ENCODE results near the gene P3H1.

Gene P3H1

DNA sequence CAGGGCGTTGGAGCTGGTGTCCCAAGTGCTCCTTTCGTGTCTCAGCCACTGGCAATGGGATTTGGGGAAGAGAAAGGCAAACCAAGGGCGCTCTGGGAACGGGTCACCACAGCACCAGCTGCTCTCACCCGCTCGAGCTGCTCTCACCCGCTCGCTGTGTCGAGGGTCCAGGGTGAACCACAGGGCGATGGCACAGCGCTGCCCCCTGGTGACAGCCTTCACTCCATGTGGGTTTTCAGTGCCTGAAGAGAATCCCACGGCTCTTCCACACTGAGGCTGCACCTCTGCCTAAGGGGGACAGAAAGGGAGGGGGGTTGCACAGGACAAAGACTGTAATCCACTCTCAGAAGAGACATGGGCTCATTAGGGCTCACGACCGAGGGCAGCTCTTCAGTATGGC is 19.7 kb downstream of the P3H1 start:
- in situ Hi-C loops (cut with MboI; ENCODE audit: low sequenced_read_pairs) = loop anchor here (10.0 kb wide), 1 partner anchor 232 kb away; no protein-coding TSS in a partner anchor

DNA sequence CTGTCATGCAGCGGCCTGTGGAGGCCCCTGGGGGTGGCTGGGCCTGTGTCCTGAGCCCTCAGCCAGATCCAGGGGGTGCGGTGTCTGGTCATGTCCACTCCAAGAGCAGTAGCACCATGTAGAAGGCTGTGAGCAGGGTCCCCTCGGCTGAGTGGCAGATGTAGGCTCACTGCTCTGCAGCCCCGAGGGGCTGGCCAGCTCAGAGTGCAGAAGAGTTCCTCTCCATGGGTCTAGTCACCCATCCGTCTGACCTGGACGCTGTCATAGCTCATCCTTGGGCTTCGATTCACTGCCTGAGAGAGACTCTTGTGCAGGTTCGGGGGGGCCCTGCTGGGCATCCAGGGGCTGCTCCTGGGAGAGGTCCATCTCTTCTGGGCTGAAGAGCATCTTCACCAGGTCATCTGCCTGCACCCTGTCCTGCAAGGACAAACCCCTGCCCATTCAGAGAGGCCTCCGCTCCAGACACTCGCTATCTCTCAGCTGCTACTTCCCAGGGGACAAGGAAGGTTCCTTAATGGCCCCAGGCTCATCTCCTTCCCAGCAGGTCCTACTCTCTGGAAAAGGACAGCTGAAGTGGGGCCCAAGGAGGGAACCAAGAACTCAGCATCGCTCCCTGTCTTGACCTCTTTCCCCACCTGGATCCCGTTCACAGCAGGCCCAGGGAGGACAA is 20.3 kb downstream of the P3H1 start:
- in situ Hi-C loops (cut with MboI; ENCODE audit: low sequenced_read_pairs) = loop anchor here (10.0 kb wide), 1 partner anchor 232 kb away; no protein-coding TSS in a partner anchor

DNA sequence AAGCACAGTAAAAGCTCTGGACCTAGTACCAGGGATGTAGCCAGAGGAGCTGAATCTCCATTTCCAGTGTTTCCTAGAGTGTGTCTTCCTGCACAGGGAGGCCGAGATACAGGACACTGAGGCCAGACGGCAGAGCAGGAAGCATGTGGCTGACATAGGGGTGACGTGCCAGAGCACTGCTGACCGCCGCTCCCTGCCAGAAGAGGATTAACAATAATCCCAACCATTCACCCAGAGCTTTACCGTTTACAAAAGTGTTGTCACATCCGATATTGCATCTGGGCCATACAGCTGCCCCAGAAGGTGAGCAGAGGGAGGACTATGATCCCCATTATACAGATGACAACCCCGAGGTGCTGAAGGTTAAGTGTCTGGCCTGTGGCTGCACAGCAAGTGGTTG is 21.0 kb downstream of the P3H1 start:
- in situ Hi-C loops (cut with MboI; ENCODE audit: low sequenced_read_pairs) = loop anchor here (10.0 kb wide), 1 partner anchor 231 kb away; no protein-coding TSS in a partner anchor

DNA sequence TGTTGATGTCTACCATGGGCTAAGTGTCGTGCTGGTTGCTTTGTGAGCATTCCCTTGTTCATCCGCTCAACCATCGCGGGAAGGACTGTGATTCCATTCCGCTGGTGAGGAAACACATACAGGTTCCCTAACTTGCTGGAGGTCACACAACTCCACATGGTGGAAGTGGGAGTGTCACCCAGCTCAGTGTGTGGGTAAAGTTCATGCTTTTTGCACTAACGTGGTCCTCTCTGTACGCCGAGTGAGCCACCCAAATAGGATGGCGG is 22.7 kb downstream of the P3H1 start:
- in situ Hi-C loops (cut with MboI; ENCODE audit: low sequenced_read_pairs) = loop anchor here (10.0 kb wide), 1 partner anchor 229 kb away; no protein-coding TSS in a partner anchor

DNA sequence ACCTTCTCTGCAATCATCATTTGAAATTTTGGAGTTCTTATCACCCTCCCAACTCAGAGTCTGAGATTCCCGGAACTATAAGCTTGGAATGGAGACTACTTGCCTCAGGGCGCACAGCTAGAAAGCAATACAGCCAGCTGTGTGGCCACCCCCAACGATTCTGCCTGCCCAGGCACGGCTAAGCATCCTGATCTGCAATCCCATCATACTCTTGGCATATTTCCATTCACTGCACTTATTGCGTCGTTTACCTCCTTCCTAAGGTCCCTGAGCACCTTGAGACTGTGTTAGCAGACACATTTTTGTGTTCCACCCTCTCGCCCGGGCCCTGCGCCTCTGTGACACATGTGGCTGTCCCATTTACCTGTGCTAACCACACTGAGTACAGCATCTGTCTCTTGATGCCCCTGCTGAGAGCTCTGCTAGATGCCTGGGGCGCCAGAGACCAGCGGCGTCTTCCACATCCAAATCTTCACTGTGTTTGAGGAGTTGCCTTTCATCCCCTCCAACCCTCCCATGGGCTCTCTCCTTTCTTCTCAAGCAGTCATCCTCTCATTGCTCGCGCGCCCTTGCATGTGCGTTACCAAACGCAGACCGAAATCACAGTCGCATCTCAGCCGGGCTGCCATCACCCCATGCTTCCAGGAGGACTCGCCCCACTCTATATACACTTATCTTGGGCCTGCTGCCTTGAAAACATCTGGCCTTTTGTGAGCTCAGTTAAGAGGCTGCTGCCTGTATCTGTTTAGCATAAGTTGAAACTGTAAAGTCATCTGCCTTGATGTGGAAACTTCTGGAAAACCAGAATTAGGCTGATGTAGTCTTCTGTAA is 23.3 kb downstream of the P3H1 start:
- in situ Hi-C loops (cut with MboI; ENCODE audit: low sequenced_read_pairs) = loop anchor here (10.0 kb wide), 1 partner anchor 229 kb away; no protein-coding TSS in a partner anchor

DNA sequence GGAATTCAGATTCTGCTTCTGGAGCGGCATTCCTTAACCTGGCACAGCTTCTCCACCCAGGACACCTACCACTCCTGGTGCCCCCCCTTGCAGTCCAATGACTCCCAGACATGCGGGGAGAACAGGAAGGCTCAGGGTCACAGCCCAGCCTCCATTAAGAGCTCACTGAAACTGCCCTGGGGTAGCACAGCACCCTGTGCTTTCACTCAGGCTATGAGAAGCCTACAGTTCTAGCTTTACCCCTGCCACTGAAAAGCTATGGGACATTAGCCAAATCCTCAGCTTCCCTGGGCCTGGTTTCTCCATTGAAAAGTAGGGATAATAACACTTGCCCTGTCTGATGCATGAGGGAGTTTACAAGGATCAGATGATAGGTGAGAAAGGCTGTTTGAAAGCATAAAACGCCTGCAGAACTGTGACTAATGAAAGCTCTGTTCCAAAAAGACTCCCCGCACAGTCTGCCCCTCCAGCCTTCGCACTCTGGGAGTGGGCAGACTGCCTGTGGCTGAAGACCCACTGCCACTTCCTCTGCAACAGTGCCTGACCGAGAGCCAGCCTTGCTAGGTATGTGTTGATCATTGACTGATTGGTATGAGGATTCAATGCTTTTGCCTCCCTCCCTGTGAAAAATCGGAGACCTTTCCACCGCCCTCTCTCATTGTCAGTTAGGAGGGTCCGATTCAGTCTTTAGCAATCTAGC is 24.1 kb downstream of the P3H1 start:
- in situ Hi-C loops (cut with MboI; ENCODE audit: low sequenced_read_pairs) = loop anchor here (10.0 kb wide), 1 partner anchor 228 kb away; no protein-coding TSS in a partner anchor

DNA sequence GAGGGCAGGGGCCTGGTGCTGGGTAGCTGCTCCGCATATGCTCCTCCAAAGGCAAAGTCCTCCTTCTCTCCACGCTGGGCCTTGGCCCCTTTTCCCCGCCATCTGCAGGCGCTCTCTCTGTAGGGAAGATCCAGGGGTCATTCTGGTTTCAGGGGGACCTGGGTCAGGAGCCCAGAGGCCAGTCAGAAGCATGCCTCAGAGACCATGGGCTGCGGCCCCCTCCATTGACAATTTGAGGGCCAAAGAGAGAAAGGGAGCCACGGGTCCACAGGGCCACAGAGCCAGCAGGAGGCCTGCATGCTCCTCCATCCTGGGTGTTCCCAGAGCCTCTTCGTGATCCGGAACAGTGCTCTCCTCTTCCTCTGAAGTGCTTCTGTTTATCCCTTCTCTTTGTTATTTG is 24.7 kb downstream of the P3H1 start:
- in situ Hi-C loops (cut with MboI; ENCODE audit: low sequenced_read_pairs) = loop anchor here (10.0 kb wide), 1 partner anchor 227 kb away; no protein-coding TSS in a partner anchor

DNA sequence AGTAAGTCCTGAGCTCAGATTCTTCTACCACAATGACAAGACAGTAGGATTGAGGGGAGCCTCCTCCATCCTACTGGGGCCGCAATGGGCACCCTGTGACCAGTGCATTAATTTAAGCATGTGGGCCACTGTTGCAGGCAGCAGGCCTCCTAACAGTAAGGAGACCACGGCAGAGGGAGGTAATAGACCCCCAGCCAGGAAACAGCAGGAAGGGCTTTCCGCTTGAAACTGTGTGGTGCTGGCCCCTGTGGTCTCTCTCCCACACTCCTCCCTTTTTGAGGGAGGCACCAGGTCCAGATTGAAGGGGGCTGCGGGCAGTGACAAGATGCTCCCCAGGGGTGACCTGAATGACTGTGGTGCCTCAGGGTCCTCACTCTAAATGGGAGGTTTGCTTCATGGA is 25.1 kb downstream of the P3H1 start:
- in situ Hi-C loops (cut with MboI; ENCODE audit: low sequenced_read_pairs) = loop anchor here (10.0 kb wide), 1 partner anchor 227 kb away; no protein-coding TSS in a partner anchor

DNA sequence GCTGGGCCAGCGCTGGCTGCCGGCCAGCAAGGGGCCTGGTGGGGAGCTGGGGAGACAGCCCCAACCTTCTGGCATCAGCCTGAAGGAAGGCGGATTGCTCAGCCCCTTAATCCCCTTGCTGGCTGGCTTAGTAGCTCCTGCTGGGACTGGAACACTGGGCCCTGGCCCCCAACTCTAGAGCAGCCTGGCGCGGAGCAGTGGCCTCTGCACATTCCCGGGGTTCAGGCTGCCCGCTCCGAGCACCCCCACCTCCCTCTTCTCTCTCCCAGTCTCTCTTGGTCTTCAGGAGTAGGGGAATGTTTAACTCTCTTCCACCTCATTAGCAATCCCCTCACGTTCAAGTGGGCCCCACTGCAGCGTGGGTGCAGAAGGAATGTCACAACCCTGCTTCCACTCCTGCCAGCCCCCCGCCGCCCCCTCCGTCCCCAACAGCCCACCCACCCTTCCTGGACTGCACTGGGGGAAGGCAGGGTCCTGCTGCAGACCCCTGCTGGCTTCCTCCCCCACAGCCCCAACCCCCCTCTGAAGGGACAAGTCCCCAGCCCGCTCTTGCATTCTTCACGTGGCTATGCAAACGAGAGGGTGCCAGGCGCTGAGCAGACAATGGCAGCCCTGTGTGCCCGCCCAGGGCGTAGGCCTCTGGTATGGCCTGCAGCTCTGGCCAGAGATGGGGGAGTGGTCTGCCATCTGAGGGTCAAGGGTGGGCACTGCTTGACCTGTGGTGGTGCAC is 25.8 kb downstream of the P3H1 start:
- in situ Hi-C loops (cut with MboI; ENCODE audit: low sequenced_read_pairs) = loop anchor here (10.0 kb wide), 1 partner anchor 226 kb away; no protein-coding TSS in a partner anchor

DNA sequence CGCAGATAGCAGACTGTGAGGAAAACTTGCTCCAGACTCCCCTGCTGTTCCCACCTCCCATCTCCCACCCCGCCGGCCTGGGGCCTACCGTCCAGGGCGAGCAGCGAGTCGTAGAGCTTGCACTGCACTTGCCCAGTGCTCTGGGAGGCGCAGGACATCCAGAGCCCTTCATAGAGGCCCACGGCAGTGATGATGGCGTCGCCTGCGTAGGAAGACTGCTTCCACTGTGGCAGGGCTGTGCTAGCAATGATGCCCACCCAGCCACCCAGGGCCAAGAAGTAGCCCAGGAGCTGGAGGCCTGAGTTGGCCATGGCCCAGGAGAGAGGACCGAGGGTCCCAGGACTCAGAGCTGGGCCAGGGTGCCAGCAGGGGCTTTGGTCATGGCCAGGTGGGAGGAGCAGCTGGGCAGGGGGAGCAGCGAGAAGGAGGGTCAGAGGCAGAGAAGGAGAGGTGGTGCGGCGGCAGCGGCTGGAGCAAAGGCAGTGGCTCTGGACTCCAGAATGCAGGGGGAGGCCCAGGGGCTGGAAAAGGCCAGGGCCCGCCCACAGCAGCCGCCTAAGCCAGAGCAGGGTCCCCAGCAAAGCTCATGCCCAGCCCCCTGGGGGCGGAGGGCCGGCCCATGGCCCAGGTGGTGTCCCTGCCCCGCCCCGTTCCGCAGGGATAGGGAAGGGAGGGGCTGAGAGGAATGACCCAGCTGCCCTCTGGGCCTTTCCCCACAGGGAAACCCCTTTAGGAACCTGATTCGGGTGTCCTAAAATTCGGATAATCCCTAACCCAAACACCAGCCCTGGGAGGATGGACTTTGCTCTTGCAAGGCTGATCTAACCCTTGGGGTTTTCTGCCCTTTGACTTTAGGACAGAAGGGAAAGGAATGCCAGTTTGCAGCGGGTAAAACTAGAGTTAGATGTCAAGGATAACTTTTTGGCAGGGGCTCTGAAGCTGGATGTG is 26.8 kb downstream of the P3H1 start, which contains the start of gene CLDN19:
Gene CLDN19 (minus strand): TSS at position 484 of the 948 bp plus-strand sequence. CDS start 173 bp downstream, at position 311.
- in situ Hi-C loops (cut with MboI; ENCODE audit: low sequenced_read_pairs) = loop anchor here (10.0 kb wide), 1 partner anchor 225 kb away; no protein-coding TSS in a partner anchor

DNA sequence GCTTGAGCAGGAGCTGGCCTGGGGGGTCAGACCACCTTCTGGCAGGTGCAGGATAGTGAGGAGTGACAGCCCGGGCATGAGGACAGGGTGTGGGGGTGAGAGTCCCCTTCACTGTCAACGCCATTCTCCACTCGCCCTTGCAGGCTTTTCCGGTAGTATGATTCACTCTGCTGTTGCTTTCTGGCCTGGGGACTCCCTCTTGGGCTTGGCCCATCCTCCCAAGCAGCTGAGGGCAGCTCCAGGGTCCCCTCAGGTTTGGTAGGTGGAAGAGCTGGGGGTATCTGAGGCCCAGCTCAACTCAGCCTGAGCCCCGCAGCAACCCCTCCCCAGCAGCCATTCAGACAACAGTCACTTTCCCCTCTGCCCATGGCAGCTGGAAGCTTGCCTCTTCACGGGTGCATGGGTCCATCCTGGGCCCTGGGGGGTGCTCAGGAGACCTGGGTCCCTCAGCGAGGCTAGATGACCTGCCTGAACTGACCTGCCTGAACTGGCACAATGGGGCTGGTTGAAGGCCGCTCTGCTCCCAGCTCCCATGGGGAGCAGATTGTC is 28.1 kb downstream of the P3H1 start:
- in situ Hi-C loops (cut with MboI; ENCODE audit: low sequenced_read_pairs) = no loop called here

DNA sequence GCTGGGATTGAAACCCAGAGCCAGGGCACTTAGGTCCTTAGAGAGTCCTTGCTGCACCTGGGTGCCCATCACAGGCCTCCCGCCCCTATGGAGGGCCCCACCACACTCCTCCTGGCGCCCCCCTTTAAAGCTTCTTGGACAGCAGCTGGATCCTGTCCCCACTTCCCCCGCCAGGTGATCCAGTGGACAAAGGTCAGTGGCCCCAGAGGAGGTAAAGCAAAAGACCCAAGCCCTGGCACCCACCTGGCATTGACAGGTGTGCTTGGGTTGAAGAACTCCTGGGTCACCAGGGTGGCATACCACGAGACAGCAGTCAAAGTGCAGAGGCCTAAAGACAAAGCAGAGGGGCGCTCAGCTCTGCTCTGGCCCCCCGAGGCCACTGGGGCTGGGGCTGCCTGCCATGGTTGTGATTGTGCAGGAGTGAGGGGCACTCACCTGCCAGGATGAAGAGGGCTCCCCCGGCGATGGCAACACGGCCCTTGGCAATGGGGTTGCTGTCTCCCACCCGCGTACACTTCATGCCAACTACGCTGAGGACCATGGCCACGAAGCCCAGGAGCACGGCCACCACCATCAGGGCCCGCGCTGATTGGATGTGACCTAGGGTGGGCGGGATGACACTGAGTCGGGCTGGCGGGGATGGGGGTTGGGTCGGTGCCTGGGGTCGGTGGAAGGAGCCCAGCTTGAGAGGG is 28.7 kb downstream of the P3H1 start:
- in situ Hi-C loops (cut with MboI; ENCODE audit: low sequenced_read_pairs) = no loop called here

DNA sequence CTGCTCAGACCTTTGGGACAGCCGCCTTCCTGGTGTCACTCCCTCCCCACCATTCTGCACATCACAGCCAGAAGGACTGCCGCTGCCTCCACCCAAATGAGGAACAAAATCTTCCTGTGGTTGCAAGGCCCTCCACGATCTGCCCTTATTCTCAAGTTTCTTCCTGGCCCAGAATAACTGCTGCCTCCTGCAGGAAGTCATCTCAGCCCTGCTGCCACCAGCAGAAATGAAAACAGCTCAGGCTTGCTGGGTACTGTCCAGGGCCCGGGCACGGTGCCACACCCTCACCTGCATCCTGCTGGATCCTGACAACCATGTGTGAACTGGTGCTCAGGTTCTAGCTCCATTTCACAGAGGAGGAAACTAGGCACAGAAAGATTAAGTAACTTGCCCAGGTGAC is 29.6 kb downstream of the P3H1 start:
- in situ Hi-C loops (cut with MboI; ENCODE audit: low sequenced_read_pairs) = no loop called here

DNA sequence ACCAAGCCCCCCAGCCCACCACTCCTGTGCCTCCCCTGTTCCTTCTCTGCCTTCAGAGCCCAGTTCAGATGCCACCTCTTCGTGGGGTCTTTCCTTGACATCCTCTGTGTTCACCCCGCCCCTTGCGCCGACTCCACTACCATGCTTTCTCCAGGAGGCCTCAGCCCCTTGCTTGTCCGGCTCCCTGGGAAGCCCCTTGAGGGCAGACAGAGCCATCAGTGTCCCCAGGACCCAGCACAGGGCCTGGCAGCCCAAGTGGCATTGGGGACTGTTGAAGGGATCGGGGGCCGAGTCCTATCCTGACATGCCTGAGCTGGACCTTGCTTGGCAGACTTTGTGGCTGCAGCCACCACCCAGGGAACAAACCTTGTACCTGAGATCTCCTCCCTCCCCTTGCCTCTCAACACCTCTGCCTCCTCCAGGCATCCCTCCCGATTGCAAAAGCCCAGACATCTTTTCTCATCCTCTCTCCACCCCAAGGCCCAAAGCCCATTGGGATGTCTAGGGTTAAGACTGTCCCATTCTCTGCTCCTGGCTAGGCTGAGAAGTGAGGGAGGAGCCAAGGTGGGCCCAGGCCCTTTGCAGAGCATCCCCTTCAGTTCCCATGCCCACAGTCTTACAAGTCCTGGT is 30.1 kb downstream of the P3H1 start:
- in situ Hi-C loops (cut with MboI; ENCODE audit: low sequenced_read_pairs) = no loop called here

DNA sequence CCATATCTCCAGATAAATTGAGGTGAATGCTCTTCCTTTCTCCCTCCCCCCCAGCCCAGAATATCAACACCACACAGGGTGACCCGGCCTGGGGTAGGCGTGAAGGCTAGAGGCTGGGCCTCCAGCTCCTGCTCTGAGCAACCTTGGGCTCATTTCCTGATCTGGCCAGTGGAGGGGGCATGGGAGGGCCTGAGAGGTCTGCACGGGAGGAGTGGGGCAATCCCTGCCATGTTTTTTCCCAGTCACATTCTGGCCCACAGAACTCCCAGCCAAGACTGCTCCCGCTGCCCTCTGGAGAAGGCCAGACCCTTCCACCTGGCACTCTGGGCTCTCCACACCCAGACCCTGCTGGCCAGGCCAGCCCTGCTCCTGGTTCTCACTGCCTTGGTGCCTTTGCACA is 30.7 kb downstream of the P3H1 start:
- in situ Hi-C loops (cut with MboI; ENCODE audit: low sequenced_read_pairs) = no loop called here

DNA sequence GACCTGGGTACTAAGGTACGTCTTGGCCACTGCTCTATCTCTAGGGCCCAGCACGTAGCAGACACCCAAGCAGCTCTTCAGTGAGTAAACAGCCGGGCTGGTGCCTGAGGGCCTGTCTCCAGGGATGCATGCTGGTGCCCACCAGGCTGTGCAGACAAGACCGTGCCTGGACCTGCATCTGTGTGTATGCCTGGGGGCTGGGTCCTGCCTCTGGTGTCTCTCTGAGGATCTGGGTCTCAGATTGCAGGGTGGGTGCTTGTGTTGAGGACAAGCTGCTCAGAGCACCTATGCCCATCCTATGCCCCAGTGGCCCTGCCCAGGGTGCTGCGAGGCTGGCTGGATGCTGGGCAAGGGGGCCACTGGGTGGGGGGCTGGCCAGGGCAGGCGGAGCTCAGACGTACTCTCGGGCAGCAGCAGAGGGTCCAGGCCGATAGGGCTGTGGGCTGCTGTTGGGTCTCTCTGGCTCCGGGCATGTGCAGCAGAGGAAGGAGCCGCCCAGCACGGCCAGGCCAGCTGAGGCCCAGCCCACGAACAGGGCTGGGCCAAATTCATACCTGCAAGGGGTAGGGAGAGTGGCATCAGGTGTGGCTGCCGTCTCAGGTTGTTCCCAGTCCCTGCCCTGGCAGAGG is 31.2 kb downstream of the P3H1 start:
- in situ Hi-C loops (cut with MboI; ENCODE audit: low sequenced_read_pairs) = no loop called here

DNA sequence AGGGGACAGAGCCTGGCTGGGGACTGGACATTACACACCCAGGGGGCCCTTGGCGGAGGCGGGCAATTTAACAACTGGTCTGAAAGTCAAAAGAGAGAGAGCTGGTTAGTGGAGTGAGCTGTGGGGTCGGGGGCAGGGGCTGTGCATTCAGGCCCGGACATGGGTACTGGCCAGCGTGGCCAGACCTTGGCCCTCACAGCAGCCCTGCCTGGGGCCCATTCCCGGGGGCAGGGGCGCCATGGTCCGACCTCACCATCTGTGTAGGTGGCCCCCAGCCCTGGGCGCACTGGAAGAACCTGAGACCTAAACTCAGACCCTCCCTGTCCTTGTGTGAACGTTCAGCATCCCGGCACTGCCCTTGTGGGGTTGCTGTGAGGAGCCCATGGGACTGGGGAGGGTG is 31.8 kb downstream of the P3H1 start:
- in situ Hi-C loops (cut with MboI; ENCODE audit: low sequenced_read_pairs) = no loop called here

All from HL-60/S4 treated with retinoic acid at 250 ng/mL for 4 days and 3 days (cell line).